Upper lobe of left lung (tissue), 6 donors: ENCODE results near the gene CILP2. TPM values are rescaled to one million over a fixed set of nuclear protein-coding genes. Genes with fewer than 3 reads are reported as not detected.

Experiments used
- ATAC-seq, 2 donors: fragments of 200-7000 bp; cut with Tn5 transposase; one replicate each; pipeline ENCODE4 v1.9.1; 2022; ENCODE audit warnings: mild to moderate bottlenecking in 2 of 2, moderate library complexity in 2 of 2; ENCODE audit not compliant: low FRiP score in 2 of 2
- DNase-seq, 2 donors: peaks; one replicate each; pipeline ENCODE4 v3.0.0-alpha.2; 2019 to 2020
- H3K27ac ChIP-seq, 4 donors: fragments of 200-600 bp; sonication (generic); one replicate each; pipeline ENCODE4 v1.5.1; 2016 to 2019
- H3K27me3 ChIP-seq, 4 donors: fragments of 200-600 bp; sonication (generic); one replicate each; pipeline ENCODE4 v1.5.1; 2017 to 2019
- H3K36me3 ChIP-seq, 4 donors: fragments of 200-600 bp; sonication (generic); one replicate each; pipeline ENCODE4 v1.5.1; 2016 to 2019
- H3K4me1 ChIP-seq, 4 donors: fragments of 200-600 bp; sonication (generic); one replicate each; pipeline ENCODE4 v1.5.1; 2018 to 2019
- H3K4me3 ChIP-seq, 4 donors: fragments of 200-600 bp; sonication (generic); one replicate each; pipeline ENCODE4 v1.5.1; 2017 to 2019; ENCODE audit warnings: mild to moderate bottlenecking in 2 of 4, moderate library complexity in 1 of 4
- H3K9me3 ChIP-seq, 4 donors: fragments of 200-600 bp; sonication (generic); one replicate each; pipeline ENCODE4 v1.5.1; 2018 to 2019
- EP300 ChIP-seq, 4 donors: sonication (generic); formaldehyde crosslinking; IDR thresholded peaks; one replicate each; pipeline ENCODE4 v1.5.1; 2017; ENCODE audit warnings: antibody characterized with exemption in 4 of 4, control low read depth in 2 of 4
- POLR2A ChIP-seq, 4 donors: fragments of 450-650 bp; IDR thresholded peaks; one replicate each; pipeline ENCODE4 v1.5.1; 2016 to 2017; ENCODE audit warnings: antibody characterized with exemption in 4 of 4, mild to moderate bottlenecking in 2 of 4
- POLR2AphosphoS5 ChIP-seq, 2 donors: sonication (generic); formaldehyde crosslinking; IDR thresholded peaks; one replicate each; pipeline ENCODE4 v1.5.1; 2017; ENCODE audit warnings: antibody characterized with exemption in 2 of 2
- WGBS, 2 donors: methylation state at CpG; one replicate each; pipeline ENCODE4 v1.1.5; 2017 to 2018; 5-methylcytosine and 5-hydroxymethylcytosine counted together
- total RNA-seq, 6 donors: library from RNA; depleted of rRNA in 4 of 6; stranded (reverse); fragments of >200 nt in 4 of 6; gene quantifications; one replicate each; pipeline versions ENCODE4 v1.1.0 to v1.2.1, GENCODE V29; 2016 to 2021
- TF ChIP-seq, protein P1 (sequence below), 6 experiments: fragments of 450-650 bp in 4 of 6; fragments of 200-600 bp in 2 of 6; sonication (generic) in 2 of 6; IDR thresholded peaks; one replicate each; pipeline ENCODE4 v1.5.1; 2016 to 2019; ENCODE audit warnings: antibody characterized with exemption in 6 of 6
- donor health status: DM: no; HTN: no; CAD: no; lungs with moderate emphysema.
- donor health status: DM: no; HTN: yes; CAD: no; lungs with severe emphysema.

CILP2 gene
- total RNA-seq, 6 donors from 2014 or later = 0.14 to 0.37 TPM; not detected in 4

DNA sequence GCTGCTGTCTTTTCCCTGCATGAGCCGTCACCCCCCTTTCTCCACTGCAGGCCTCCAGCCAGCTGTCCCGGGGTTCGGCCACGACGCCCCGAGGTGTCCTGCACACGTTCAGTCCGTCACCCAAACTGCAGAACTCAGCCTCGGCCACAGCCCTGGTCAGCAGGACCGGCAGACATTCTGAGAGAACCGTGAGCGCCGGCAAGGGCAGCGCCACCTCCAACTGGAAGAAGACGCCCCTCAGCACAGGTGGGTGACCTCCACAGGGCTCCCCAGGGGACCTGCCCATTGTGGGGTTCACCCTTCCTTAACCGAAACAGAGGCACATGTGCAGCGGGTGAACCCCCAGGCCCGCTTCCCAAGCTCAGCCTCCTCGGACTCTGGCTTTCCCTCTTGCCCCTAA, 35.8 kb upstream of the CILP2 start:
- no peak for ATAC-seq
- H3K27ac ChIP-seq = no peak overlapping the region
- no peaks in the 10 kb centered on the region for H3K27me3 ChIP-seq
- H3K9me3 ChIP-seq = no peaks in the 10 kb centered on the region
- no peaks in the 10 kb centered on the region for H3K4me1 ChIP-seq
- no peak for DNase-seq
- H3K4me3 ChIP-seq = no peak overlapping the region
- peaks cover 42 to 100% (median 91%) of the 10 kb centered on the region in 4 donors for H3K36me3 ChIP-seq
- no peak for TF ChIP-seq POLR2A (IDR thresholded peaks at IDR 0.05)
- TF ChIP-seq EP300 (IDR thresholded peaks at IDR 0.05) = no peak
- TF ChIP-seq, protein P1, sequence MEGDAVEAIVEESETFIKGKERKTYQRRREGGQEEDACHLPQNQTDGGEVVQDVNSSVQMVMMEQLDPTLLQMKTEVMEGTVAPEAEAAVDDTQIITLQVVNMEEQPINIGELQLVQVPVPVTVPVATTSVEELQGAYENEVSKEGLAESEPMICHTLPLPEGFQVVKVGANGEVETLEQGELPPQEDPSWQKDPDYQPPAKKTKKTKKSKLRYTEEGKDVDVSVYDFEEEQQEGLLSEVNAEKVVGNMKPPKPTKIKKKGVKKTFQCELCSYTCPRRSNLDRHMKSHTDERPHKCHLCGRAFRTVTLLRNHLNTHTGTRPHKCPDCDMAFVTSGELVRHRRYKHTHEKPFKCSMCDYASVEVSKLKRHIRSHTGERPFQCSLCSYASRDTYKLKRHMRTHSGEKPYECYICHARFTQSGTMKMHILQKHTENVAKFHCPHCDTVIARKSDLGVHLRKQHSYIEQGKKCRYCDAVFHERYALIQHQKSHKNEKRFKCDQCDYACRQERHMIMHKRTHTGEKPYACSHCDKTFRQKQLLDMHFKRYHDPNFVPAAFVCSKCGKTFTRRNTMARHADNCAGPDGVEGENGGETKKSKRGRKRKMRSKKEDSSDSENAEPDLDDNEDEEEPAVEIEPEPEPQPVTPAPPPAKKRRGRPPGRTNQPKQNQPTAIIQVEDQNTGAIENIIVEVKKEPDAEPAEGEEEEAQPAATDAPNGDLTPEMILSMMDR (IDR thresholded peaks at IDR 0.05) = no peak
- TF ChIP-seq POLR2AphosphoS5 (IDR thresholded peaks at IDR 0.05) = no peak
- WGBS, 2 donors = 93 to 99% methylated on average over 10 to 11 of the region's 19 CpGs

DNA sequence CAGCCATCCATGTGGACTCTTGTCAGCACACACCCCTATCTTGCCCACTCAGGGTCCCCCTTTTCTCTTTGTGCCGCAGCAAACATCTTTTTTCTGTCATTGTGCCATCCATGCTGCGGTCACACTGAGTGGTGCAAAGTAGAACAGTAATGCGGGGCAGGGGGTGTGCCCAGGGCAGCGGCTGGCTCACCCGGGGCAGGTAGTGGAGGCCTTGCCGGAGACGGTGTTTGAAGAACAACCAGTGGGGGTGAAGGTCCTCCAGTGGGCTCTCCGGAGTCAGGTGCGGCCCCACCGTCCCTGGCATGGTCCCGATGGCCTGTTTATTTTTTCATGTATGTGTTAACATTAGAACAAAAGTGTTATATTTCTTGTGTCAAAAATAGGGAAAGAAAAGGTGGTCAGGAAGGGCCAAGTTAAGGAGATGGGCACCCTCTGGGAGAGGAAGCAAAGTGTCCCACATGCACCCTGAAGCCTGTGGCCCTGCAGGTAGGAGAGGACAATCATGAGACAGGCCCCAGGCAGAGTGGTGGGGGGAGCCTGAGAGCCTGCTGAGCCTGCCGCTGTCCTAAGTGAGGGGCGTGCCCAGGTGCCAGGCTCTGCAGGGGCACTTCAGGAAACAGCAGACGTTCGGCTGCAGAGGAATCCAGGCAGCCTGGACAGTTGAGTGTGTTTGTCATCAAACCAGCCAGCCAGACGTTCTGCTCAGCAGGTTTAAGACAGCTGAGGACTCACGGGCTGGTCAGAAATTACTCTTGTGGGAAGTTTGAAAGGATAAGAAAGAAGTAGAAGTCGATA, 35.1 kb upstream of the CILP2 start:
- WGBS, 2 donors = 71 to 76% methylated on average over 11 to 18 of the region's 18 CpGs
- Histone ChIP-seq H3K36me3 (peaks cover 45 to 100% (median 87%) of the 10 kb centered on the region in 4 donors), H3K4me3 (no peak overlapping the region), H3K27ac (no peak overlapping the region), H3K27me3 (no peaks in the 10 kb centered on the region), H3K4me1 (no peaks in the 10 kb centered on the region), H3K9me3 (no peaks in the 10 kb centered on the region)
- DNase-seq = peak; percentile 70
- TF ChIP-seq, protein P1 (IDR thresholded peaks at IDR 0.05) = no peak
- no peak for TF ChIP-seq POLR2A (IDR thresholded peaks at IDR 0.05)
- TF ChIP-seq EP300 (IDR thresholded peaks at IDR 0.05) = no peak
- no peak for TF ChIP-seq POLR2AphosphoS5 (IDR thresholded peaks at IDR 0.05)
- ATAC-seq = no peak

DNA sequence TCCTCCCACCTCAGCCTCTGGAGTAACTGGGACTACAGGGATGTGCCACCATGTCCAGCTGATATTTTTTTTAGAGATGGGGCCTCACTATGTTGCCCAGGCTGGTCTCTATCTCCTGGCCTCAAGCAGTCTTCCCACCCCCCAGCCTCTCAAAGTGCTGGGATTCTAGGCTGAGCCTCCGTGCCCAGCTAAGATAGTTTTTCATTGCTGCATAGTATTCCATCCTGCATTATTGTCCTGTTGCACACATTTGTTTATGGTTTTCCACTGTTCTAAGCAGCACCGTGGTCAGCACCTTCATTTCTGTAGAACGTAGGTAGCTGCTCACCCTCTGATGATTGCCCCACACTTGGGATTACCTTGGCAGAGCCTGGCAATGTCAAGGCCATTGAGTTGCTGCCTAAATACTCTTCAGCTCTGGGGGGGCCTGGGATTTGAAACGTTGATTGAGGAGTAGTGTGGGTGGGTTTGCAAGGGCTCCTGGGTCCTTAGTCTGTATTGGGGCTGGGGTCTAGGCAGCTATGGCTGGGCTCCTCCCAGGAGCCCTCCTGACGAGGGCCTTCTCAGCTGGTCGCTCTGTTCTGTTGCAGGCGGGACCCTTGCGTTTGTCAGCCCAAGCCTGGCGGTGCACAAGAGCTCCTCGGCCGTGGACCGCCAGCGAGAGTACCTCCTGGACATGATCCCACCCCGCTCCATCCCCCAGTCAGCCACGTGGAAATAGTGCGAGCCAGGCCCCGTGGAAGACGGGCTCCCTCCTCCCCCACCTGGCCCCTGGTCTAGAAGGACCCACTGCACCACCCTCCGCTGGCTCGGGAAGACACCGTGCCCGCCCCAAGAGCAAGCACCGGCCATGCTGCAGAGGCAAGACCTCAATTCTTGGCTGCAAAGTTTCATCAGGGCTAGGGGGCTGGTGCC, 33.1 kb upstream of the CILP2 start:
- H3K27ac ChIP-seq = no peak overlapping the region
- 91 to 94% methylated on average over 13 to 22 of the region's 23 CpGs for WGBS, 2 donors
- H3K4me3 ChIP-seq = no peak overlapping the region
- no peaks in the 10 kb centered on the region for H3K4me1 ChIP-seq
- ATAC-seq (peak in 1 of 2 donors; percentile 7), DNase-seq (no peak)
- H3K27me3 ChIP-seq = no peaks in the 10 kb centered on the region
- no peaks in the 10 kb centered on the region for H3K9me3 ChIP-seq
- peaks cover 30 to 81% (median 67%) of the 10 kb centered on the region in 4 donors for H3K36me3 ChIP-seq
- TF ChIP-seq POLR2A (IDR thresholded peaks at IDR 0.05) (no peak), POLR2AphosphoS5 (IDR thresholded peaks at IDR 0.05) (no peak), EP300 (IDR thresholded peaks at IDR 0.05) (no peak)
- TF ChIP-seq, protein P1 (IDR thresholded peaks at IDR 0.05) = no peak

DNA sequence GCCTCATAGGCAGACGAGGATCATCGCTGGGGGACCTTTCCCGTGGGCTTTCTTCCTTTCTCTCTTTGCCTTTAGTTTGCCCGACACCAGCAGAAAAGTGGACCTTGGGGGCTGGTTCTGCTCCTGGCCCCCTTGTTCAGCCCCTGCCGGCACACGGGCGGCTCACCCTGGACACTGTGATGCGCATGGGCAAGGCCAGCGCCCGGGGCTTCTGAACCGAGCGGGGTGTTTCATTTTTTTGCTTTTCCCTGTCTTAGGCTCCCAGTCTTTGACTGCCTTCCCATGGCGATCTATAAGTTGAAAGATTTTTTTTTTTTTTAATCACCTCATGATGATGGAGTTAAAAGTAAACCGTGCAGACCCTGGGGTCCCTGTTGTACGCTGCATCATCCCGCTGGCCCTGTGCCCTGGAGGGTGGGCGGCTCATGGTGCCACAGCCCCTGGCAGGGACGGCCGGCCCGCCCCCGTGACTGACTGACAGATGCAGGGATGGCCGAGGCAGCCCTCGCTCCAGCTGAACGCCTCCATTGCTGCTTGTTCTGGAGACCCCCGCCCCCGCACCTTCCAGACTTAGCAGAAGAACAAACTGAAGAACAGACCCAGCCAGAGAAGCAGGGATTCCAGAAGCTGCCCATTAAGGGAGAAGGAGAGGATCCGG, 32.3 kb upstream of the CILP2 start:
- Histone ChIP-seq H3K36me3 (peaks cover 30 to 73% (median 60%) of the 10 kb centered on the region in 4 donors), H3K4me3 (no peak overlapping the region), H3K27me3 (no peaks in the 10 kb centered on the region), H3K4me1 (no peaks in the 10 kb centered on the region), H3K9me3 (no peaks in the 10 kb centered on the region), H3K27ac (no peak overlapping the region)
- TF ChIP-seq POLR2A (IDR thresholded peaks at IDR 0.05) (no peak), POLR2AphosphoS5 (IDR thresholded peaks at IDR 0.05) (no peak), EP300 (IDR thresholded peaks at IDR 0.05) (no peak)
- TF ChIP-seq, protein P1 (IDR thresholded peaks at IDR 0.05) = no peak
- DNase-seq (peak in 1 of 2 donors; percentile 81), ATAC-seq (no peak)
- 94 to 96% methylated on average over 22 to 27 of the region's 27 CpGs for WGBS, 2 donors
